VCaP (cell line): ENCODE measurements around the gene MARCHF3.

ENCODE experiments used
- H3K27ac ChIP-seq: fragments of 450-650 bp; 2 replicates; pipeline ENCODE4 v1.5.1; 2017
- TF ChIP-seq, protein P1 (sequence below): fragments of 450-650 bp; conservative IDR thresholded peaks from 2 replicates; pipeline ENCODE4 v1.5.1; 2017; ENCODE audit warnings: mild to moderate bottlenecking, moderate library complexity

MARCHF3 gene, protein sequence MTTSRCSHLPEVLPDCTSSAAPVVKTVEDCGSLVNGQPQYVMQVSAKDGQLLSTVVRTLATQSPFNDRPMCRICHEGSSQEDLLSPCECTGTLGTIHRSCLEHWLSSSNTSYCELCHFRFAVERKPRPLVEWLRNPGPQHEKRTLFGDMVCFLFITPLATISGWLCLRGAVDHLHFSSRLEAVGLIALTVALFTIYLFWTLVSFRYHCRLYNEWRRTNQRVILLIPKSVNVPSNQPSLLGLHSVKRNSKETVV

DNA sequence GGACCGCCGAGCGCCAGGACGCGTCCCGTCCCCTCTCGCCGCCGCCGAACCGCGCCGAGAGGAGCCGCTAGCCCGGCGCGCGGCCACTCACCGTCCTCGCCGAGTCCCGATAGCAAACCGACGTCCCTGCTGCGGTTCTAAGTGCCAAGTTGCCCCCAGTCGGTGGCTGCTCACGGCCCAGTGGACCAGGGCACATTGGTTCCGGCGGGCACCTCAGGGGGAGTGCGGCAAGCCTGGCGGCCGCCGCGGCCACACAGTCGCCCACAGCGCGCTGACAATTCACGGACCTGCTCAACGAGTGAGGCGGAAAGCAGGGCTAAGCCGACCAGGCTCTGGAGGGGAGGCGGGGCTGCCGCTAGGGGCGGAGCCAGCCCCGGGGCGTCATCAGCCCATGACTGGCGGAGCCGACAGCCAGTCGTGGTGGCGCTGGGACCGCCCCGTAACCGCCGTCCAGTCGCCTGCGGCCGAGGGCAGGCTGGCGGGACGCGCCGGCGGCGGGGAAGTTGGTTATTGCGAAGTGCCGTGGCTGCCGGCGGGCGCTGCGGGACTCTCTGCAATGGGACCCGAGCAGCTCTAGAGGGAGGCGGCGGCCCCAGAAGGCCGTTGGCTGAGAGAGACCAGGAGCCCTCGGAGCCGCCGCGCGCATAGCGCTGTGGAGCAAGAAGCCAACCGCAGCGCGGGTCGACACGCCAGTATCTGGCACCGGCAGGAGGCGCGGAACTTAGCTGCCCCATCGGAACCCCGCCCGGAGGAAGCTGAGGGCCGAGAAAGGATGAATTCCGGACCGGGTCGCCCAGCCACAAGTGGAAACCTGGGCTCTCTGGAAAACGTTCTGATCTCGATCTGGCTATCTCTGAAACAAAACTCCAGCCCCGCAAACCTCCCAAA, at the start of gene MARCHF3:
Gene MARCHF3 (minus strand): TSS at position 300 of the 888 bp plus-strand sequence. CDS start 112,387 bp downstream, outside the sequence.
- TF ChIP-seq, protein P1, sequence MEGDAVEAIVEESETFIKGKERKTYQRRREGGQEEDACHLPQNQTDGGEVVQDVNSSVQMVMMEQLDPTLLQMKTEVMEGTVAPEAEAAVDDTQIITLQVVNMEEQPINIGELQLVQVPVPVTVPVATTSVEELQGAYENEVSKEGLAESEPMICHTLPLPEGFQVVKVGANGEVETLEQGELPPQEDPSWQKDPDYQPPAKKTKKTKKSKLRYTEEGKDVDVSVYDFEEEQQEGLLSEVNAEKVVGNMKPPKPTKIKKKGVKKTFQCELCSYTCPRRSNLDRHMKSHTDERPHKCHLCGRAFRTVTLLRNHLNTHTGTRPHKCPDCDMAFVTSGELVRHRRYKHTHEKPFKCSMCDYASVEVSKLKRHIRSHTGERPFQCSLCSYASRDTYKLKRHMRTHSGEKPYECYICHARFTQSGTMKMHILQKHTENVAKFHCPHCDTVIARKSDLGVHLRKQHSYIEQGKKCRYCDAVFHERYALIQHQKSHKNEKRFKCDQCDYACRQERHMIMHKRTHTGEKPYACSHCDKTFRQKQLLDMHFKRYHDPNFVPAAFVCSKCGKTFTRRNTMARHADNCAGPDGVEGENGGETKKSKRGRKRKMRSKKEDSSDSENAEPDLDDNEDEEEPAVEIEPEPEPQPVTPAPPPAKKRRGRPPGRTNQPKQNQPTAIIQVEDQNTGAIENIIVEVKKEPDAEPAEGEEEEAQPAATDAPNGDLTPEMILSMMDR: peak; percentile 45
- H3K27ac ChIP-seq: peak within 1 kb of the TSS; percentile 75

GRCh38 chr5:127079994-127080491, 49.7 kb upstream of the MARCHF3 start:
- TF ChIP-seq, protein P1: no peak

GRCh38 chr5:127077366-127077765, 47.0 kb upstream of the MARCHF3 start:
- TF ChIP-seq, protein P1: no peak
- no peak overlapping the region for H3K27ac ChIP-seq

More at GRCh38 chr5:127079994-127080491, 49.7 kb upstream of the MARCHF3 start:
- no peak overlapping the region for H3K27ac ChIP-seq

DNA sequence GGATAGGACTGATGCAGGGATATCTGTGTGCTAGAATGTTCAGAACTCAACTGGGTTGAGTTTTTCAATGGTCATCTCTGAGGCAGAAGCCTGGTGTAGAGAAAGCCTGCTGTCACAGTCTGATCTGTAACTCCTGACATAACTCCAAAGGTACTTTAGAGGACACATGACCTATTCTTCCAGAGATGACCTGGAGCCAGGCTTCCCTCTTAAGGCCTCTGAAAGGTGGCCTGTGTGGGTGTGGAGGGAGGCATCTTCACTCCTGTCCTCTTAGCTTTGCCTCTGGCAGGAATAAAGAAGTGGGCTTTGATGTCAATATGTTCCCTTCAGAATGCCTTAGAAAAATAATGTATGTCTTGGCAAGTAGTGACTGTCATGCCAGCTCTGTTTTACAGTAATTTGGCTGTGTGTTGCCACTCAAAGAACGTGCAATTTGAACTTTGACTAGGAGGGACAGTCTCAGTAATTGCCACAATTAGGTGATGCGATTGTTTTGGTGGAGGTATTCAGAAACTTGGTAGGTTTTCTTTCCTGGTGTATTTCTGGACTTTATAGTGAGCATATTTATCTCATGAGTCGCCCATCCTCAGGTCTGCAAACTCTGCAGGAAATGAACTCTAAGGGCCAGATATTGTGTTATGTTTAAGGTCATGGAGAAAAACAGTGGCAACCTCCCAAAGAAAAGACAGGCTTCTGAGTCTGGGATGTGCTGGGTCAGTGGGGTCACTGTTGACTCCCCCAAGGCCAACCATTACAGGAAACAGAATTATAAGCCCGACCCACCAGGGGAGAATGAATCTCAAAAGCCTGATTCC, 46.2 kb upstream of the MARCHF3 start:
- H3K27ac ChIP-seq: no peak overlapping the region
- TF ChIP-seq, protein P1: no peak

DNA sequence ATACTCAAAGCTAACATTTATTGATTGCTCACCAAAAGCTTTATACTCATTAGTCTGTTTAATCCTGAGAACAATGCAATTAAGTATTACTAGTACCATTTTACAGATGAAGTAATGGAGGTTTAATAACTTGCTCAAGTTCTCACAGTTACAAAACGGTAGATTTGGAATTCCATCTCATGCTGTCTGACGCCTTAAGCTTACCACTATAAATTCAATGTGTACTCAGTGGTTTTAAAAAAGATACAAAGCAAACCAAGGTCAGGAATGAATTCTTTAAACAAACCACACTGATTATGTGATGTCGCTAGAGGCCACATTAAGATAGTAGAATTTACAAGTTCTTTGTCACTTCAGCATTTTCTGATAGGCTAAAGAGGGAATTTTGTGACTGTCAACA, 44.1 kb upstream of the MARCHF3 start:
- TF ChIP-seq, protein P1: no peak
- H3K27ac ChIP-seq: no peak overlapping the region

DNA sequence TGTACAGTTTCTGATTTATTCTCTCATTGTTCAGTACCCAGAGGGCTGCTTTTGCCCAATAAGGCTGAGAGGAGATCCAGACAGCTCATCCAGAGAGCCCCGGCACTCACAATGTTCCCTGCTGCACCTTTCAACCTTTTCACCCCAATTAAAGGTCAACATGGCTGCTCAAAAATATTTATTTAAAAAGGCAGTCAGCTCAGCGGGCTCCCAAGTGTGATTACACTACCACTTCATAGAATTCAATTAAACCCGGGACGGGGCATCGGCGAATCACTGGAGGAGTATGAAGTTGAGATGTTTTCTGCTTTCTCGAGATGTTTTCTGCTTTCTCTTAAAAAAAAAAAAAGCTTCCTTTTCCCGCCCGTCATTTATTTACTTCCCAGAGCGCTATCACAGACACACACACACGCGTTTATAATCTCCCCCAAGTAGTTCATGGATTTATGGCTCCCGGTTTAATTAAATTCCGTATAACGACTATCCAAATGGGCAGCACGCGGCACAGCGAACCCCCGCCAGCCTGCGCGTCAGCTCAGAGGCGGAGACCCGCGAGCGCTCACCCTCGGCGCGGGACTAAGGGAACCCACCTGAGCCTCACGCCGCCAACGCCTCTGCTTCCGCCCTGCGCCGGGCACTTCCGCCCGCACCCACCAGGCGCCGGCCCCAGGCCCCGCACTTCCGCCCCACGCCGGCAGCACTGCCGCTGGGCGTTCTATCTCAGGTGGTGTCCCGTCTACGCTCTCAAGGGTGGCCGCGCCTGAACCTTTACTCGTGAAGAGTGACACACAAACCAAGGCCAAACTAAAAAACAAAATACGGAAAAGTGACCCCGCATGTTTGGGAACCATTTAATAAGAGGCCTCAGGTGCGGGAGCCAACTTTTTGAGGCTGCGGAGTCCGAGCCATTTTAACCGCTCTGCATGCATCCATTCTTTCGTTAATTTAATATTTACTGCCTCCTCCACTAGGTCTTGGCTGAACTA, 42.8 kb upstream of the MARCHF3 start, which contains the start of gene C5orf63:
Gene C5orf63 (minus strand): TSS at position 642 of the 986 bp plus-strand sequence. CDS start 14,507 bp downstream, outside the sequence.
- H3K27ac ChIP-seq: peak within 1 kb of the TSS; percentile 78
- TF ChIP-seq, protein P1: no peak; the same call in 1 of the 2 replicates
